ENCODE measurements around the gene C7orf57. TPM values are rescaled to one million over a fixed set of nuclear protein-coding genes. Genes with fewer than 3 reads are reported as not detected.

Gene C7orf57
- total RNA-seq, 1 donor from 2014 or later = not detected

- Mint-ChIP-seq H3K9me3 (ENCODE audit: low read depth) (peaks cover 2% of the 10 kb centered on the region), H3K36me3 (ENCODE audit: low read depth) (no peaks in the 10 kb centered on the region), H3K4me1 (ENCODE audit: low read depth) (peaks cover 53% of the 10 kb centered on the region), H3K27ac (ENCODE audit: unreplicated experiment) (peak overlapping the region; percentile 98), H3K4me3 (ENCODE audit: unreplicated experiment) (no peak overlapping the region), H3K27me3 (ENCODE audit: low read depth) (no peaks in the 10 kb centered on the region)
- TF ChIP-seq, protein P1, sequence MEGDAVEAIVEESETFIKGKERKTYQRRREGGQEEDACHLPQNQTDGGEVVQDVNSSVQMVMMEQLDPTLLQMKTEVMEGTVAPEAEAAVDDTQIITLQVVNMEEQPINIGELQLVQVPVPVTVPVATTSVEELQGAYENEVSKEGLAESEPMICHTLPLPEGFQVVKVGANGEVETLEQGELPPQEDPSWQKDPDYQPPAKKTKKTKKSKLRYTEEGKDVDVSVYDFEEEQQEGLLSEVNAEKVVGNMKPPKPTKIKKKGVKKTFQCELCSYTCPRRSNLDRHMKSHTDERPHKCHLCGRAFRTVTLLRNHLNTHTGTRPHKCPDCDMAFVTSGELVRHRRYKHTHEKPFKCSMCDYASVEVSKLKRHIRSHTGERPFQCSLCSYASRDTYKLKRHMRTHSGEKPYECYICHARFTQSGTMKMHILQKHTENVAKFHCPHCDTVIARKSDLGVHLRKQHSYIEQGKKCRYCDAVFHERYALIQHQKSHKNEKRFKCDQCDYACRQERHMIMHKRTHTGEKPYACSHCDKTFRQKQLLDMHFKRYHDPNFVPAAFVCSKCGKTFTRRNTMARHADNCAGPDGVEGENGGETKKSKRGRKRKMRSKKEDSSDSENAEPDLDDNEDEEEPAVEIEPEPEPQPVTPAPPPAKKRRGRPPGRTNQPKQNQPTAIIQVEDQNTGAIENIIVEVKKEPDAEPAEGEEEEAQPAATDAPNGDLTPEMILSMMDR (IDR thresholded peaks at IDR 0.05) = no peak
- no peak for DNase-seq (ENCODE audit: low spot score)
These were observed 47.9 kb downstream of the C7orf57 start for GRCh38 chr7:48083114-48083830.

- H3K9me3 Mint-ChIP-seq (ENCODE audit: low read depth) = peaks cover 2% of the 10 kb centered on the region
- TF ChIP-seq, protein P1 (IDR thresholded peaks at IDR 0.05) = no peak
- H3K27me3 Mint-ChIP-seq (ENCODE audit: low read depth) = no peaks in the 10 kb centered on the region
- no peaks in the 10 kb centered on the region for H3K36me3 Mint-ChIP-seq (ENCODE audit: low read depth)
- DNase-seq (ENCODE audit: low spot score) = no peak
- H3K4me1 Mint-ChIP-seq (ENCODE audit: low read depth) = peaks cover 57% of the 10 kb centered on the region
- peak overlapping the region; percentile 98 for H3K27ac Mint-ChIP-seq (ENCODE audit: unreplicated experiment)
- H3K4me3 Mint-ChIP-seq (ENCODE audit: unreplicated experiment) = peak overlapping the region; percentile 35
These were observed 49.5 kb downstream of the C7orf57 start for GRCh38 chr7:48084727-48085432.

- Mint-ChIP-seq H3K4me1 (ENCODE audit: low read depth) (peaks cover 61% of the 10 kb centered on the region), H3K36me3 (ENCODE audit: low read depth) (no peaks in the 10 kb centered on the region), H3K9me3 (ENCODE audit: low read depth) (peaks cover 2% of the 10 kb centered on the region), H3K4me3 (ENCODE audit: unreplicated experiment) (no peak overlapping the region), H3K27me3 (ENCODE audit: low read depth) (no peaks in the 10 kb centered on the region), H3K27ac (ENCODE audit: unreplicated experiment) (peak overlapping the region; percentile 98)
- TF ChIP-seq, protein P1 (IDR thresholded peaks at IDR 0.05) = no peak
- no peak for DNase-seq (ENCODE audit: low spot score)
These were observed 50.1 kb downstream of the C7orf57 start for GRCh38 chr7:48085433-48085791.

DNA sequence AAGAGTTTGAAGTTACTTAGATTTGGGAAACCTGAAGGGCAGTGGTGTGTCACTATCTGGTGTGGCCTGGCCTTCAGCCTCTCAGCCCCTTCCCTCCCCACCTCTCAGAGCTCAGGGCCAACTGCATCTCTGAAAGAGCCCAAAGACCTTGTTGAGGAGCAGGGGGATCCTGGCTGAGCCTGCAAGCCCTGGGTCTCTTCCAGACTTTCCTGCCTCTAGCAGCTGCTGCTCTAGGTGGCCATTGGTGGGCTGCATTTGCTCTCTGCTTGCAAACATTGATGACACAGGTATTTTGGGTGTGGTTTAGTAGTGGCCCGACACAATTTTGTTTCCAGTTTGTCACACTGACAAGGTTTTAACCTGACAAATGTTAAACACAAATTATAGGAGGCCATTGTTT is 50.6 kb downstream of the C7orf57 start:
- peaks cover 66% of the 10 kb centered on the region for H3K4me1 Mint-ChIP-seq (ENCODE audit: low read depth)
- no peak overlapping the region for H3K4me3 Mint-ChIP-seq (ENCODE audit: unreplicated experiment)
- peak overlapping the region; percentile 98 for H3K27ac Mint-ChIP-seq (ENCODE audit: unreplicated experiment)

DNA sequence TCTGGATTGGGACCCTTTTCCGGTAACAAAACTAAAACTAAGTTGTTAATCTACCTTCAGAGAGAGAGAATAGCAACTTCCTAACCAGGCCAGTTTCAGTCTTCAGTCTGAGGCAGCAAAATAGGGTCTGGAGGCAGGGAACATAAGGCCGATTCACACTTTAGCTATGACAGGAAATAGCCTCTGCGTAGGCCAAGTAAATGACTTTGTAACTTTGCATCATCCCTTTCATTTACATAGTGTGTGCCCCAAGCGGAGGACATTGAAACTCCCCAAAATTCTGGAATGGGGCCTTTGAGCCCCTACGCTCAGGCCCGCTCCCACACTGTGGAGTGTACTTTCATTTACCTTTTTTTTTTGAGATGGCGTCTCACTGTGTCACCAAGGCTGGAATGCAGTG is 52.0 kb downstream of the C7orf57 start:
- H3K4me1 Mint-ChIP-seq (ENCODE audit: low read depth) = peaks cover 81% of the 10 kb centered on the region
- no peak for DNase-seq (ENCODE audit: low spot score)
- H3K27ac Mint-ChIP-seq (ENCODE audit: unreplicated experiment) = peak overlapping the region; percentile 98

More for the DNA sequence above, 50.6 kb downstream of the C7orf57 start:
- no peaks in the 10 kb centered on the region for H3K36me3 Mint-ChIP-seq (ENCODE audit: low read depth)
- TF ChIP-seq, protein P1 (IDR thresholded peaks at IDR 0.05) = no peak
- DNase-seq (ENCODE audit: low spot score) = no peak
- no peaks in the 10 kb centered on the region for H3K27me3 Mint-ChIP-seq (ENCODE audit: low read depth)
- peaks cover 2% of the 10 kb centered on the region for H3K9me3 Mint-ChIP-seq (ENCODE audit: low read depth)

More for the DNA sequence above, 52.0 kb downstream of the C7orf57 start:
- H3K9me3 Mint-ChIP-seq (ENCODE audit: low read depth) = peaks cover 2% of the 10 kb centered on the region
- H3K36me3 Mint-ChIP-seq (ENCODE audit: low read depth) = peaks cover 3% of the 10 kb centered on the region
- no peaks in the 10 kb centered on the region for H3K27me3 Mint-ChIP-seq (ENCODE audit: low read depth)
- H3K4me3 Mint-ChIP-seq (ENCODE audit: unreplicated experiment) = peak overlapping the region; percentile 21
- TF ChIP-seq, protein P1 (IDR thresholded peaks at IDR 0.05) = peak; percentile 19
